Middle frontal gyrus (tissue), 1 donor: ENCODE data around the gene LRATD1.

ENCODE experiments used
- DNase-seq: peaks from one replicate; pipeline ENCODE4 v3.0.0-alpha.2; 2015; ENCODE audit warnings: low spot score; ENCODE audit errors: extremely low spot score

Gene LRATD1

GRCh38 chr2:14633461-14634181 lies 1.1 kb downstream of the LRATD1 start:
- no peak for DNase-seq

- no peak for DNase-seq
Measured at GRCh38 chr2:14634182-14634488, 1.6 kb downstream of the LRATD1 start.

- DNase-seq = peak; percentile 42
Measured at GRCh38 chr2:14634489-14635390, 2.2 kb downstream of the LRATD1 start.

- peak; percentile 15 for DNase-seq
Measured at GRCh38 chr2:14635391-14635871, 2.9 kb downstream of the LRATD1 start.

- DNase-seq = no peak
Measured at GRCh38 chr2:14638488-14638887, 6.0 kb downstream of the LRATD1 start.

- no peak for DNase-seq
Measured at GRCh38 chr2:14641116-14641515, 8.6 kb downstream of the LRATD1 start.

- no peak for DNase-seq
Measured at GRCh38 chr2:14642499-14642898, 10.0 kb downstream of the LRATD1 start.

- DNase-seq = no peak
Measured at GRCh38 chr2:14647714-14648113, 15.2 kb downstream of the LRATD1 start.

- DNase-seq = no peak
Measured at GRCh38 chr2:14650066-14650465, 17.5 kb downstream of the LRATD1 start.

GRCh38 chr2:14654835-14655282 lies 22.3 kb downstream of the LRATD1 start:
- DNase-seq = no peak

- DNase-seq = no peak
Measured at GRCh38 chr2:14656146-14656545, 23.6 kb downstream of the LRATD1 start.

- no peak for DNase-seq
Measured at GRCh38 chr2:14661163-14661562, 28.6 kb downstream of the LRATD1 start.

GRCh38 chr2:14673351-14673875 lies 40.9 kb downstream of the LRATD1 start:
- DNase-seq = no peak

- DNase-seq = no peak
Measured at GRCh38 chr2:14675489-14675888, 43.0 kb downstream of the LRATD1 start.

- no peak for DNase-seq
Measured at GRCh38 chr2:14676371-14676770, 43.9 kb downstream of the LRATD1 start.

- no peak for DNase-seq
Measured at GRCh38 chr2:14677039-14677438, 44.5 kb downstream of the LRATD1 start.

GRCh38 chr2:14678761-14679160 lies 46.2 kb downstream of the LRATD1 start:
- peak; percentile 38 for DNase-seq

- DNase-seq = no peak
Measured at GRCh38 chr2:14681608-14682007, 49.1 kb downstream of the LRATD1 start.
